HEK293 (cell line): ENCODE results near the gene UTP4.
A peak's percentile ranks its signal among the peaks of the same experiment; 100 is the strongest.

Experiments used
- CTCF ChIA-PET: fragments of 350-600 bp; formaldehyde crosslinking; extraction: SDS; loops from one replicate; lab custom pipeline; 2021; ENCODE audit warnings: antibody characterized with exemption; lab: Yijun Ruan, JAX
- POLR2A ChIA-PET: fragments of 300-600 bp; formaldehyde crosslinking; extraction: SDS; loops from one replicate; lab custom pipeline; 2020; ENCODE audit warnings: antibody characterized with exemption, inconsistent platforms; lab: Yijun Ruan, JAX
- H3K27ac ChIP-seq: fragments of 200-500 bp; sonication (Bioruptor generic); 2 replicates; pipeline ENCODE4 v1.5.1; 2014; ENCODE audit warnings: low read depth, low read length, control low read depth, inconsistent platforms; ENCODE audit errors: extremely low read depth
- H3K36me3 ChIP-seq, 2 experiments: fragments of 200-500 bp in 1 of 2; sonication (Bioruptor generic) in 1 of 2; 1 replicate in 1 of 2; 2 replicates in 1 of 2; pipeline ENCODE4 v1.5.1; 2014 to 2017; ENCODE audit warnings: inconsistent platforms in 2 of 2, low read length in 2 of 2; ENCODE audit not compliant: control insufficient read depth in 2 of 2, insufficient read depth in 1 of 2
- H3K4me1 ChIP-seq: fragments of 200-500 bp; sonication (Bioruptor generic); 2 replicates; pipeline ENCODE4 v1.5.1; 2014; ENCODE audit warnings: mild to moderate bottlenecking, low read length, inconsistent platforms; ENCODE audit not compliant: control insufficient read depth, insufficient read depth
- H3K4me3 ChIP-seq: 2 replicates; pipeline ENCODE4 v1.5.1; 2011; ENCODE audit warnings: low read depth, mild to moderate bottlenecking, control low read depth, low read length, moderate library complexity
- H3K9me3 ChIP-seq: fragments of 200-500 bp; sonication (Bioruptor generic); 2 replicates; pipeline ENCODE4 v1.5.1; 2014; ENCODE audit warnings: low read depth, low read length, inconsistent platforms; ENCODE audit not compliant: control insufficient read depth, insufficient read depth
- ELK4 ChIP-seq: IDR thresholded peaks from 2 replicates; pipeline ENCODE4 v1.6.1; 2011; ENCODE audit warnings: mild to moderate bottlenecking, low read depth, low read length, borderline replicate concordance
- GLIS2 ChIP-seq: fragments of 450-650 bp; formaldehyde crosslinking; IDR thresholded peaks from 2 replicates; pipeline ENCODE4 v1.5.1; 2016; ENCODE audit warnings: missing biosample characterization, missing genetic modification characterization
- MEIS1 ChIP-seq: sonication (generic); formaldehyde crosslinking; IDR thresholded peaks from 2 replicates; pipeline ENCODE4 v1.8.1; 2022; ENCODE audit warnings: missing genetic modification reagents, mild to moderate bottlenecking, borderline replicate concordance
- MZF1 ChIP-seq: fragments of 450-650 bp; formaldehyde crosslinking; IDR thresholded peaks from 2 replicates; pipeline ENCODE4 v1.5.1; 2017; ENCODE audit warnings: missing biosample characterization, missing genetic modification characterization, borderline replicate concordance
- PATZ1 ChIP-seq: fragments of 450-650 bp; formaldehyde crosslinking; IDR thresholded peaks from 2 replicates; pipeline ENCODE4 v1.5.1; 2016; ENCODE audit warnings: missing biosample characterization, missing genetic modification characterization
- PRDM10 ChIP-seq: fragments of 450-650 bp; formaldehyde crosslinking; IDR thresholded peaks from 2 replicates; pipeline ENCODE4 v1.5.1; 2016; ENCODE audit warnings: missing biosample characterization, missing genetic modification characterization
- ZBTB11 ChIP-seq: fragments of 450-650 bp; formaldehyde crosslinking; conservative IDR thresholded peaks from 2 replicates; pipeline ENCODE4 v1.5.1; 2016; ENCODE audit warnings: low read depth, missing biosample characterization, missing genetic modification characterization
- ZBTB17 ChIP-seq: fragments of 450-650 bp; formaldehyde crosslinking; IDR thresholded peaks from 2 replicates; pipeline ENCODE4 v1.5.1; 2016; ENCODE audit warnings: missing biosample characterization, missing genetic modification characterization
- ZBTB20 ChIP-seq: fragments of 450-650 bp; formaldehyde crosslinking; IDR thresholded peaks from 2 replicates; pipeline ENCODE4 v1.5.1; 2016; ENCODE audit warnings: missing biosample characterization, missing genetic modification characterization
- ZBTB48 ChIP-seq: fragments of 450-650 bp; formaldehyde crosslinking; IDR thresholded peaks from 2 replicates; pipeline ENCODE4 v1.5.1; 2016; ENCODE audit warnings: missing biosample characterization, missing genetic modification characterization
- ZBTB8A ChIP-seq: fragments of 450-650 bp; formaldehyde crosslinking; IDR thresholded peaks from 2 replicates; pipeline ENCODE4 v1.5.1; 2016; ENCODE audit warnings: missing biosample characterization, missing genetic modification characterization
- ZEB2 ChIP-seq: fragments of 450-650 bp; formaldehyde crosslinking; IDR thresholded peaks from 2 replicates; pipeline ENCODE4 v1.5.1; 2016; ENCODE audit warnings: missing biosample characterization, missing genetic modification characterization
- ZNF133 ChIP-seq: fragments of 450-650 bp; formaldehyde crosslinking; IDR thresholded peaks from 2 replicates; pipeline ENCODE4 v1.5.1; 2016; ENCODE audit warnings: missing biosample characterization, missing genetic modification characterization
- ZNF274 ChIP-seq, 2 experiments: fragments of 200-500 bp in 1 of 2; fragments of 450-650 bp in 1 of 2; sonication (Bioruptor generic) in 1 of 2; formaldehyde crosslinking in 1 of 2; IDR thresholded peaks; 2 replicates each; pipeline versions ENCODE4 v1.5.1 to v1.6.1; 2014 to 2016; ENCODE audit warnings: borderline replicate concordance in 1 of 2, inconsistent platforms in 1 of 2, low read length in 1 of 2, missing biosample characterization in 1 of 2, missing genetic modification characterization in 1 of 2
- ZNF335 ChIP-seq: fragments of 450-650 bp; formaldehyde crosslinking; conservative IDR thresholded peaks from 2 replicates; pipeline ENCODE4 v1.5.1; 2016; ENCODE audit warnings: missing biosample characterization, missing genetic modification characterization
- ZNF514 ChIP-seq: fragments of 450-650 bp; formaldehyde crosslinking; IDR thresholded peaks from 2 replicates; pipeline ENCODE4 v1.5.1; 2016; ENCODE audit warnings: missing biosample characterization, missing genetic modification characterization
- ZNF639 ChIP-seq: fragments of 450-650 bp; formaldehyde crosslinking; IDR thresholded peaks from 2 replicates; pipeline ENCODE4 v1.5.1; 2016; ENCODE audit warnings: missing biosample characterization, missing genetic modification characterization
- ZNF843 ChIP-seq: fragments of 450-650 bp; formaldehyde crosslinking; IDR thresholded peaks from 2 replicates; pipeline ENCODE4 v1.5.1; 2016; ENCODE audit warnings: missing biosample characterization, missing genetic modification characterization
- TF ChIP-seq, protein P1 (sequence below): fragments of 450-650 bp; formaldehyde crosslinking; IDR thresholded peaks from 2 replicates; pipeline ENCODE4 v1.5.1; 2017; ENCODE audit warnings: missing biosample characterization, mild to moderate bottlenecking, missing genetic modification characterization, moderate library complexity

The UTP4 gene

GRCh38 chr16:69186642-69187445, 54.4 kb downstream of the UTP4 start, which contains the start of gene SNTB2 (continued):
- TF ChIP-seq PATZ1 (tag by site-specific recombination) (peak; percentile 45; the same call in 1 of the 2 replicates), GLIS2 (peak; percentile 45; the same call in 1 of the 2 replicates), ELK4 (no peak), ZBTB48 (tag by site-specific recombination) (no peak), ZNF133 (tag by site-specific recombination) (no peak), MEIS1 (no peak), ZBTB20 (tag by site-specific recombination) (peak; percentile 73)

- Histone ChIP-seq H3K4me1 (peaks cover 10% of the 10 kb centered on the region), H3K9me3 (no peaks in the 10 kb centered on the region), H3K4me3 (peak overlapping the region; percentile 88), H3K36me3 (no peaks in the 10 kb centered on the region), H3K27ac (peak overlapping the region; percentile 75)
- POLR2A ChIA-PET, result interaction anchor here (0.7 to 1.6 kb wide), 8 partner anchors 9 to 166 kb away, joined by 3 to 12 read pairs (median 4); partner anchors contain the start of gene PDF
- CTCF ChIA-PET, result interaction anchor here (0.5 to 1.2 kb wide), 6 partner anchors 21 to 449 kb away, joined by 3 to 4 read pairs (median 3); no protein-coding TSS in a partner anchor
- TF ChIP-seq ZNF335 (peak; percentile 63), MZF1 (tag by site-specific recombination) (no peak), PRDM10 (tag by site-specific recombination) (peak; percentile 82), ZBTB11 (0 out of 2 replicates have a peak, but pooled peaks have one; percentile 24), ZNF843 (0 out of 2 replicates have a peak, but pooled peaks have one; percentile 29), ZEB2 (tag by site-specific recombination) (no peak), ZBTB17 (tag by site-specific recombination) (0 out of 2 replicates have a peak, but pooled peaks have one; percentile 16), ZNF514 (tag by site-specific recombination) (no peak), ZNF274 (IDR thresholded peaks at IDR 0.05; ENCODE audit: low read length) (no peak), ZNF274 (tag by site-specific recombination; IDR thresholded peaks at IDR 0.05; ENCODE audit: borderline replicate concordance) (no peak), ZBTB8A (0 out of 2 replicates have a peak, but pooled peaks have one; percentile 3), ZBTB48 (tag by site-specific recombination) (no peak), ZNF639 (tag by site-specific recombination) (no peak)
- TF ChIP-seq, protein P1, sequence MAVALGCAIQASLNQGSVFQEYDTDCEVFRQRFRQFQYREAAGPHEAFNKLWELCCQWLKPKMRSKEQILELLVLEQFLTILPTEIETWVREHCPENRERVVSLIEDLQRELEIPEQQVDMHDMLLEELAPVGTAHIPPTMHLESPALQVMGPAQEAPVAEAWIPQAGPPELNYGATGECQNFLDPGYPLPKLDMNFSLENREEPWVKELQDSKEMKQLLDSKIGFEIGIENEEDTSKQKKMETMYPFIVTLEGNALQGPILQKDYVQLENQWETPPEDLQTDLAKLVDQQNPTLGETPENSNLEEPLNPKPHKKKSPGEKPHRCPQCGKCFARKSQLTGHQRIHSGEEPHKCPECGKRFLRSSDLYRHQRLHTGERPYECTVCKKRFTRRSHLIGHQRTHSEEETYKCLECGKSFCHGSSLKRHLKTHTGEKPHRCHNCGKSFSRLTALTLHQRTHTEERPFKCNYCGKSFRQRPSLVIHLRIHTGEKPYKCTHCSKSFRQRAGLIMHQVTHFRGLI, result peak; percentile 24; the same call in 1 of the 2 replicates
Measured at GRCh38 chr16:69187446-69188235, 55.2 kb downstream of the UTP4 start.
